C4-2B (cell line): ENCODE measurements around the gene CTNNBIP1.

Experiments used
- CTCF ChIP-seq: fragments of 450-650 bp; conservative IDR thresholded peaks from 2 replicates; pipeline ENCODE4 v1.5.1; 2017; ENCODE audit warnings: mild to moderate bottlenecking
- ZFX ChIP-seq: fragments of 450-650 bp; IDR thresholded peaks from 2 replicates; pipeline ENCODE4 v1.6.1; 2017

DNA sequence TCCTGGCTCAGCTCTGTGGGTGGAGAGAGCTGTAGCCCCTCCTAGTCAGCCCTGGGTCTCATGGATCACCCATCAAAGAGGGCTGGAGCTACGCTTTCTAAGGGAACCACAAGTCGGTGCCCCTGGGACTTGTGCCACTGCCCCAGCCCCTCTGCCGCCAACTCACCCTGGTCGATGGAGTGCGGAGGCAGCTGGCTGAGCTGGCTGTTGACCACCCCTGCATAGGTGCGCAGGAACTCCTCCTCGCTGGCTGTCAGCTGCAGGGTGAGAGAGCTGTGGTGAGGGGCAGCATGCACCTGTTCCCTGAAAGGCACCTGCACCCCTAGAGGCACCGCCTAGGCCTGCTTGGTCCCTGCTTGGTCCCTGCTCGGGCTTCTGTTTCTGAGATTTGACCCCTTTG, 39.0 kb downstream of the CTNNBIP1 start:
- TF ChIP-seq ZFX = no peak
- TF ChIP-seq CTCF = no peak
